Measurements from ENCODE around the gene CHST11.

CHST11 gene

GRCh38 chr12:104504146-104504545, 47.4 kb downstream of the CHST11 start:
- no peak for DNase-seq (ENCODE audit: low spot score)

GRCh38 chr12:104505095-104505818, 48.5 kb downstream of the CHST11 start:
- no peak for DNase-seq (ENCODE audit: low spot score)

GRCh38 chr12:104506676-104507401, 50.1 kb downstream of the CHST11 start:
- no peak for DNase-seq (ENCODE audit: low spot score)

GRCh38 chr12:104507672-104508071, 50.9 kb downstream of the CHST11 start:
- no peak for DNase-seq (ENCODE audit: low spot score)

- DNase-seq (ENCODE audit: low spot score), result no peak
These were observed 52.2 kb downstream of the CHST11 start for GRCh38 chr12:104508752-104509446.

- peak; percentile 19 for DNase-seq (ENCODE audit: low spot score)
These were observed 53.6 kb downstream of the CHST11 start for GRCh38 chr12:104510145-104510872.

GRCh38 chr12:104510873-104511440, 54.2 kb downstream of the CHST11 start:
- no peak for DNase-seq (ENCODE audit: low spot score)

- no peak for DNase-seq (ENCODE audit: low spot score)
These were observed 56.9 kb downstream of the CHST11 start for GRCh38 chr12:104513681-104514080.

GRCh38 chr12:104514092-104514810, 57.5 kb downstream of the CHST11 start:
- DNase-seq (ENCODE audit: low spot score), result no peak

- no peak for DNase-seq (ENCODE audit: low spot score)
These were observed 59.2 kb downstream of the CHST11 start for GRCh38 chr12:104515899-104516298.

- no peak for DNase-seq (ENCODE audit: low spot score)
These were observed 60.1 kb downstream of the CHST11 start for GRCh38 chr12:104516821-104517220.

- DNase-seq (ENCODE audit: low spot score), result no peak
These were observed 61.1 kb downstream of the CHST11 start for GRCh38 chr12:104517880-104518279.

- peak; percentile 36 for DNase-seq (ENCODE audit: low spot score)
These were observed 62.7 kb downstream of the CHST11 start for GRCh38 chr12:104519190-104520019.

GRCh38 chr12:104520242-104520900, 63.6 kb downstream of the CHST11 start:
- DNase-seq (ENCODE audit: low spot score), result no peak

GRCh38 chr12:104521731-104522130, 65.0 kb downstream of the CHST11 start:
- no peak for DNase-seq (ENCODE audit: low spot score)

- no peak for DNase-seq (ENCODE audit: low spot score)
These were observed 66.4 kb downstream of the CHST11 start for GRCh38 chr12:104522985-104523722.

GRCh38 chr12:104524034-104524832, 67.5 kb downstream of the CHST11 start:
- no peak for DNase-seq (ENCODE audit: low spot score)

GRCh38 chr12:104526320-104526719, 69.6 kb downstream of the CHST11 start:
- DNase-seq (ENCODE audit: low spot score), result no peak

Data from CD4-positive, alpha-beta T cell treated with Interleukin-15 for 4 hours (primary cell).